K562 (cell line): Measurements from ENCODE around the gene LRMDA. TPM values are rescaled to one million over a fixed set of nuclear protein-coding genes. Genes with fewer than 3 reads are reported as not detected.

Experiments
- BRD9 ChIP-seq: fragments of 450-650 bp; IDR thresholded peaks from 2 replicates; pipeline ENCODE4 v1.6.1; 2018; ENCODE audit warnings: low read depth; ENCODE audit not compliant: partially characterized antibody
- HMGXB4 ChIP-seq: sonication (generic); formaldehyde crosslinking; IDR thresholded peaks from 2 replicates; pipeline ENCODE4 v1.8.1; 2023; ENCODE audit warnings: mild to moderate bottlenecking, missing genetic modification reagents
- KDM1A ChIP-seq, 2 experiments: fragments of 450-650 bp; IDR thresholded peaks; 2 replicates each; pipeline ENCODE4 v1.6.1; 2016; ENCODE audit warnings: mild to moderate bottlenecking in 2 of 2
- POLR2AphosphoS5 ChIP-seq: IDR thresholded peaks from 2 replicates; pipeline ENCODE4 v1.6.1; 2011; ENCODE audit warnings: mild to moderate bottlenecking, low read depth, low read length, moderate library complexity; ENCODE audit not compliant: control insufficient read depth, insufficient read depth
- ZFP91 ChIP-seq: sonication (generic); formaldehyde crosslinking; IDR thresholded peaks from 2 replicates; pipeline ENCODE4 v1.8.0; 2022; ENCODE audit warnings: mild to moderate bottlenecking, missing genetic modification reagents
- ZNF512 ChIP-seq: IDR thresholded peaks from 2 replicates; pipeline ENCODE4 v1.6.1; 2016; ENCODE audit warnings: missing genetic modification characterization, missing compliant biosample characterization
- ZNF830 ChIP-seq: fragments of 250-450 bp; sonication (Bioruptor Pico); IDR thresholded peaks from 2 replicates; pipeline ENCODE4 v1.5.0; 2021; ENCODE audit warnings: mild to moderate bottlenecking
- polyA plus RNA-seq, 8 experiments: library from polyadenylated mRNA; depleted of rRNA in 4 of 8; stranded (reverse) in 5 of 8; unstranded in 3 of 8; fragments of >200 nt; fragmentation: Nextera tagmentation in 2 of 8; fragmentation: Illumina TruSeq in 1 of 8; extraction: Ambion mirVana in 2 of 8; extraction: Trizol in 1 of 8; gene quantifications; 2 replicates each; pipeline versions ENCODE4 v1.2.1 to v1.2.3, GENCODE V29; 2011 to 2014; ENCODE audit warnings: inconsistent platforms in 1 of 8, missing spikeins in 1 of 8
- total RNA-seq, 7 experiments: library from RNA; depleted of rRNA in 6 of 7; stranded (reverse); fragments of >200 nt in 6 of 7; fragmentation: Illumina TruSeq in 2 of 7; extraction: Trizol in 2 of 7; gene quantifications; 2 replicates each; pipeline versions ENCODE4 v1.2.1 to v1.2.3, GENCODE V29; 2011 to 2021; ENCODE audit warnings: low replicate concordance in 1 of 7

Gene LRMDA
- total and polyA plus RNA-seq, 9 of the 15 experiments (the other 6 are each of a cell fraction or from before 2014, with no cell fraction given), result 0.25 TPM; not detected in 8

- no peak for TF ChIP-seq ZNF830 (CRISPR knock-in tag)
- TF ChIP-seq POLR2AphosphoS5, result no peak
- no peak for TF ChIP-seq ZFP91 (CRISPR knock-in tag)
- TF ChIP-seq KDM1A (IDR thresholded peaks at IDR 0.05), result no peak
- TF ChIP-seq HMGXB4 (CRISPR knock-in tag), result no peak
- no peak for TF ChIP-seq BRD9
- TF ChIP-seq ZNF512 (tag), result no peak
Observed at GRCh38 chr10:76047521-76047920, 616.1 kb downstream of the LRMDA start (continued).
